ENCODE results near the gene HK2. TPM values are rescaled to one million over a fixed set of nuclear protein-coding genes. Genes with fewer than 3 reads are reported as not detected.

The HK2 gene
- total and polyA plus RNA-seq, 8 donors = 4.8 to 45.2 (median 12.3) TPM

DNA sequence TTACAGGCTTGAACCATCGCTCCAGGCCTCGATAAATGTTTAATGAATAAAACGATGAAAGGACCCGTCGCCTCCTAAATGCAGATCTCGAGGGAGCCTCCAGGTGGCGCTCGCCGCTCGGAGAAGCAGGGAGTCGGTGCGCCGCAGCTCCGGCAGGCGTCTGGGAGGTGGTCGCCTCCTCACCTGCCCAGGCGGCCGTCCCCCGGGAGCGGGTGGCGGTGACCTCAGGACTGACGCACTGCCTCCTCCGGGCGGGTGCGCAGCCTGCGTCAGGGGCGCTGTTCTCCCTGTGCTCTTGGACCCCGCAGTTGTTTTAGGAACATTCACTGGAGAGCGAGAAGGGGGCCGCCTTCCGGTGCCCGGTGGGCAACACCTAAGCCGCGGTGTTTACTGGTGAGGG, 85.9 kb downstream of the HK2 start:
- no peak overlapping the region for H3K27ac ChIP-seq
- intact Hi-C loops (cut with DNase I; ENCODE audit: low total_unique reads) = loop anchor here (10.0 kb wide), 1 partner anchor 485 kb away; no protein-coding TSS in a partner anchor
- WGBS, 5 donors = 1 to 4% (median 3%) methylated on average over 26 to 34 of the region's 34 CpGs
- H3K9me3 ChIP-seq = no peaks in the 10 kb centered on the region
- H3K36me3 ChIP-seq = no peaks in the 10 kb centered on the region
- peak in 5 of 7 experiments; percentile 68 to 87 (median 74) for TF ChIP-seq CTCF (IDR thresholded peaks at IDR 0.05)
- no peak for TF ChIP-seq POLR2A (IDR thresholded peaks at IDR 0.05)
- peak; percentile 68 to 86 for DNase-seq
- H3K4me1 ChIP-seq = peaks cover 0 to 9% (median 8%) of the 10 kb centered on the region in 4 donors
- peaks cover 0 to 58% (median 9%) of the 10 kb centered on the region in 3 donors for H3K27me3 ChIP-seq
- peak overlapping the region; percentile 13 to 37 (median 32) for H3K4me3 ChIP-seq

GRCh38 chr2:74921236-74921736, 87.4 kb downstream of the HK2 start:
- Histone ChIP-seq H3K4me1 (peaks cover 0 to 9% (median 8%) of the 10 kb centered on the region in 4 donors), H3K4me3 (no peak overlapping the region), H3K27me3 (peaks cover 0 to 45% (median 9%) of the 10 kb centered on the region in 3 donors), H3K36me3 (no peaks in the 10 kb centered on the region), H3K9me3 (no peaks in the 10 kb centered on the region), H3K27ac (no peak overlapping the region)
- intact Hi-C loops (cut with DNase I; ENCODE audit: low total_unique reads) = loop anchor here (10.0 kb wide), 1 partner anchor 484 kb away; no protein-coding TSS in a partner anchor
- TF ChIP-seq CTCF (IDR thresholded peaks at IDR 0.05) = no peak
- WGBS, 5 donors = 86 to 97% (median 95%) methylated on average over 2 of the region's 2 CpGs
- no peak for DNase-seq

DNA sequence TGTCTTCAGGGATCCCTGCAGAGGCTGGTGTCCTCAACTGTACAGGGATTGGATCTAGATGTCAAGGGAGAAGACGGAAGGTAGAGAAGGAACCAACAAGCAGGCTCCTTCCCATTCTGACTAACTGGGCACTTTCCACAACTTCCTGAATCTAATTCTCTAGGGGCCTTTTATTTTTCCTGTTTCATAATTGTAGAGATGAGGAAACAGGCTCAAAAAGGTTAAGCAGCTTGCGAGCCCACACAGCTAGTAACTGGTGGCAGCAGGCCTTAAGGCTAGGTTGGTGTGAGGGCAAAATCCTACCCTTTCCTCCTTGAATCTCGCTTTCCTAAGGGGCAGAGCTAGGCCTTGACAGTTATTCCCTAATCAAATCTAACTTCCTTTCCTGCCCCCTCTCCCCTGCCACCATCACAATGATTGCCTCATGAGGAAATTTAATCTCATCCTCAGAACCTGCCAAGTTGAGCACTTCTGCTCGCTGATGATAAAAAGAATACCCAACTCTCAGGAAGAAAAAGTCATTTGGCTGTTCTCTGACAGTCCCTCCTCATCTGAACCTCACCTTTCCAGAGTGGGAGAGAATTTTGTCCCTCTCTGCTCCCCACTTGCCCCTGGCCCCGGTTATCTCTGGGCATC, 88.8 kb downstream of the HK2 start:
- 70 to 81% (median 78%) methylated on average over 5 of the region's 5 CpGs for WGBS, 5 donors
- no peak for TF ChIP-seq EP300 (IDR thresholded peaks at IDR 0.05)
- TF ChIP-seq POLR2A (IDR thresholded peaks at IDR 0.05) = no peak
- TF ChIP-seq POLR2AphosphoS5 (IDR thresholded peaks at IDR 0.05) = no peak
- no peak for TF ChIP-seq CTCF (IDR thresholded peaks at IDR 0.05)
- Histone ChIP-seq H3K4me3 (no peak overlapping the region), H3K36me3 (no peaks in the 10 kb centered on the region), H3K9me3 (no peaks in the 10 kb centered on the region), H3K27me3 (peaks cover 0 to 32% (median 9%) of the 10 kb centered on the region in 3 donors), H3K27ac (no peak overlapping the region), H3K4me1 (peaks cover 0 to 9% (median 8%) of the 10 kb centered on the region in 4 donors)
- intact Hi-C loops (cut with DNase I; ENCODE audit: low total_unique reads) = loop anchor here (10.0 kb wide), 1 partner anchor 482 kb away; no protein-coding TSS in a partner anchor
- no peak for DNase-seq

GRCh38 chr2:74924463-74925265, 90.7 kb downstream of the HK2 start:
- H3K4me1 ChIP-seq = peaks cover 0 to 7% (median 6%) of the 10 kb centered on the region in 4 donors
- intact Hi-C loops (cut with DNase I; ENCODE audit: low total_unique reads) = loop anchor here (10.0 kb wide), 1 partner anchor 480 kb away; no protein-coding TSS in a partner anchor
- 75 to 92% (median 87%) methylated on average over 11 of the region's 11 CpGs for WGBS, 5 donors

More at GRCh38 chr2:74924463-74925265, 90.7 kb downstream of the HK2 start:
- H3K36me3 ChIP-seq = no peaks in the 10 kb centered on the region
- no peak overlapping the region for H3K27ac ChIP-seq
- TF ChIP-seq POLR2A (IDR thresholded peaks at IDR 0.05) = no peak
- TF ChIP-seq CTCF (IDR thresholded peaks at IDR 0.05) = no peak
- DNase-seq = no peak
- H3K27me3 ChIP-seq = peaks cover 0 to 18% (median 5%) of the 10 kb centered on the region in 3 donors
- no peak overlapping the region for H3K4me3 ChIP-seq
- no peaks in the 10 kb centered on the region for H3K9me3 ChIP-seq
